Vagina (tissue), 2 donors: ENCODE results near the gene SPSB3. TPM values are rescaled to one million over a fixed set of nuclear protein-coding genes. Genes with fewer than 3 reads are reported as not detected.
A peak's percentile ranks its signal among the peaks of the same experiment; 100 is the strongest.

ENCODE experiments used
- DNase-seq, 2 donors: peaks; one replicate each; pipeline ENCODE4 v3.0.0-alpha.2; 2017; ENCODE audit errors: extremely low spot score in 2 of 2
- H3K27ac ChIP-seq: fragments of 200-600 bp; sonication (generic); one replicate; pipeline ENCODE4 v1.5.1; 2019
- H3K27me3 ChIP-seq: fragments of 200-600 bp; sonication (generic); one replicate; pipeline ENCODE4 v1.5.1; 2019
- H3K36me3 ChIP-seq, 2 donors: fragments of 200-600 bp; sonication (generic); one replicate each; pipeline ENCODE4 v1.5.1; 2017 to 2019
- H3K4me1 ChIP-seq: fragments of 200-600 bp; sonication (generic); one replicate; pipeline ENCODE4 v1.5.1; 2019
- H3K4me3 ChIP-seq, 2 donors: fragments of 200-600 bp; sonication (generic); 1 replicate in 1 of 2; 2 replicates in 1 of 2; pipeline ENCODE4 v1.5.1; 2016 to 2019
- H3K9me3 ChIP-seq: fragments of 200-600 bp; sonication (generic); one replicate; pipeline ENCODE4 v1.5.1; 2019
- CTCF ChIP-seq, 3 experiments: fragments of 450-650 bp in 2 of 3; fragments of 200-600 bp in 1 of 3; sonication (generic) in 1 of 3; IDR thresholded peaks; one replicate each; pipeline ENCODE4 v1.5.1; 2017 to 2019; ENCODE audit warnings: antibody characterized with exemption in 3 of 3, mild to moderate bottlenecking in 2 of 3, moderate library complexity in 2 of 3
- POLR2A ChIP-seq, 2 donors: fragments of 450-650 bp; IDR thresholded peaks; one replicate each; pipeline ENCODE4 v1.6.1; 2017; ENCODE audit warnings: antibody characterized with exemption in 2 of 2, mild to moderate bottlenecking in 2 of 2, moderate library complexity in 2 of 2
- POLR2AphosphoS5 ChIP-seq, 2 donors: sonication (generic); formaldehyde crosslinking; IDR thresholded peaks; one replicate each; pipeline ENCODE4 v1.9.0; 2017; ENCODE audit warnings: antibody characterized with exemption in 2 of 2, mild to moderate bottlenecking in 2 of 2, low read depth in 1 of 2; ENCODE audit not compliant: insufficient read depth in 1 of 2
- intact Hi-C: fragments of 100-400 bp; cut with DNase I; formaldehyde crosslinking; loops from one replicate; pipeline ENCODE4 v1.15.1; 2023
- total RNA-seq: library from RNA; depleted of rRNA; stranded (reverse); fragments of >200 nt; gene quantifications from one replicate; pipeline ENCODE4 v1.2.3, GENCODE V29; 2016

SPSB3 gene
- total RNA-seq, 1 donor from 2014 or later = 75.9 TPM

- Histone ChIP-seq H3K9me3 (no peaks in the 10 kb centered on the region), H3K27ac (peak within 1 kb of the TSS; percentile 90), H3K27me3 (no peaks in the 10 kb centered on the region), H3K4me1 (peaks cover 45% of the 10 kb centered on the region), H3K4me3 (peak within 1 kb of the TSS; percentile 82), H3K36me3 (peaks cover 0 to 28% of the 10 kb centered on the region in 2 donors)
- DNase-seq = no peak
- peak; percentile 52 to 73 for TF ChIP-seq POLR2AphosphoS5 (IDR thresholded peaks at IDR 0.05; ENCODE audit: insufficient read depth in 1 of 2, low read depth in 1 of 2)
- peak; percentile 36 to 81 (median 51) for TF ChIP-seq CTCF (IDR thresholded peaks at IDR 0.05)
- peak in 1 of 2 donors; percentile 45 for TF ChIP-seq POLR2A (IDR thresholded peaks at IDR 0.05)
- intact Hi-C loops = loop anchor here (5.0 kb wide), 1 partner anchor 66 kb away; the partner anchor contains the start of gene MAPK8IP3
Measured at GRCh38 chr16:1772908-1773702, 9.3 kb downstream of the SPSB3 start, which contains the start of gene MRPS34. Gene MRPS34 (minus strand): TSS chr16:1773134. CDS start chr16:1773119, 15 bp downstream.

- intact Hi-C loops = loop anchor here (5.0 kb wide), 1 partner anchor 65 kb away; the partner anchor contains the start of gene MAPK8IP3
- H3K27me3 ChIP-seq = no peaks in the 10 kb centered on the region
- TF ChIP-seq POLR2A (IDR thresholded peaks at IDR 0.05) (no peak), CTCF (IDR thresholded peaks at IDR 0.05) (no peak), POLR2AphosphoS5 (IDR thresholded peaks at IDR 0.05; ENCODE audit: insufficient read depth in 1 of 2, low read depth in 1 of 2) (no peak)
- H3K9me3 ChIP-seq = no peaks in the 10 kb centered on the region
- H3K27ac ChIP-seq = peak within 1 kb of the TSS; percentile 90
- peaks cover 0 to 28% of the 10 kb centered on the region in 2 donors for H3K36me3 ChIP-seq
- peaks cover 45% of the 10 kb centered on the region for H3K4me1 ChIP-seq
- H3K4me3 ChIP-seq = peak within 1 kb of the TSS; percentile 82
- DNase-seq = no peak
Measured at GRCh38 chr16:1772362-1772907, 9.9 kb downstream of the SPSB3 start, which contains the start of gene EME2. Gene EME2 (plus strand): TSS chr16:1772810. CDS start chr16:1773228, 418 bp downstream.

GRCh38 chr16:1771864-1772361 lies 10.5 kb downstream of the SPSB3 start:
- Histone ChIP-seq H3K4me3 (peak overlapping the region; percentile 82), H3K27ac (peak overlapping the region; percentile 90), H3K36me3 (peaks cover 0 to 27% of the 10 kb centered on the region in 2 donors), H3K4me1 (peaks cover 45% of the 10 kb centered on the region), H3K27me3 (no peaks in the 10 kb centered on the region), H3K9me3 (no peaks in the 10 kb centered on the region)
- DNase-seq = no peak
- intact Hi-C loops = loop anchor here (5.0 kb wide), 1 partner anchor 65 kb away; the partner anchor contains the start of gene MAPK8IP3
- TF ChIP-seq CTCF (IDR thresholded peaks at IDR 0.05) (no peak), POLR2AphosphoS5 (IDR thresholded peaks at IDR 0.05; ENCODE audit: insufficient read depth in 1 of 2, low read depth in 1 of 2) (no peak), POLR2A (IDR thresholded peaks at IDR 0.05) (no peak)

- Histone ChIP-seq H3K4me3 (peak within 1 kb of the TSS; percentile 82), H3K27ac (peak within 1 kb of the TSS; percentile 90), H3K27me3 (no peaks in the 10 kb centered on the region), H3K9me3 (no peaks in the 10 kb centered on the region), H3K36me3 (peaks cover 0 to 29% of the 10 kb centered on the region in 2 donors), H3K4me1 (peaks cover 45% of the 10 kb centered on the region)
- intact Hi-C loops = loop anchor here (5.0 kb wide), 1 partner anchor 64 kb away; the partner anchor contains the start of gene MAPK8IP3
- DNase-seq = no peak
- no peak for TF ChIP-seq POLR2AphosphoS5 (IDR thresholded peaks at IDR 0.05; ENCODE audit: insufficient read depth in 1 of 2, low read depth in 1 of 2)
- no peak for TF ChIP-seq POLR2A (IDR thresholded peaks at IDR 0.05)
- TF ChIP-seq CTCF (IDR thresholded peaks at IDR 0.05) = no peak
Measured at GRCh38 chr16:1771188-1771863, 11.0 kb downstream of the SPSB3 start, which contains the start of gene NME3. Gene NME3 (minus strand): TSS chr16:1771543. CDS start chr16:1771534, 9 bp downstream.
